Middle frontal gyrus (tissue), 1 donor: ENCODE results near the gene CDAN1.

Experiments
- DNase-seq: peaks from one replicate; pipeline ENCODE4 v3.0.0-alpha.2; 2015; ENCODE audit warnings: low spot score; ENCODE audit errors: extremely low spot score

The CDAN1 gene

DNA sequence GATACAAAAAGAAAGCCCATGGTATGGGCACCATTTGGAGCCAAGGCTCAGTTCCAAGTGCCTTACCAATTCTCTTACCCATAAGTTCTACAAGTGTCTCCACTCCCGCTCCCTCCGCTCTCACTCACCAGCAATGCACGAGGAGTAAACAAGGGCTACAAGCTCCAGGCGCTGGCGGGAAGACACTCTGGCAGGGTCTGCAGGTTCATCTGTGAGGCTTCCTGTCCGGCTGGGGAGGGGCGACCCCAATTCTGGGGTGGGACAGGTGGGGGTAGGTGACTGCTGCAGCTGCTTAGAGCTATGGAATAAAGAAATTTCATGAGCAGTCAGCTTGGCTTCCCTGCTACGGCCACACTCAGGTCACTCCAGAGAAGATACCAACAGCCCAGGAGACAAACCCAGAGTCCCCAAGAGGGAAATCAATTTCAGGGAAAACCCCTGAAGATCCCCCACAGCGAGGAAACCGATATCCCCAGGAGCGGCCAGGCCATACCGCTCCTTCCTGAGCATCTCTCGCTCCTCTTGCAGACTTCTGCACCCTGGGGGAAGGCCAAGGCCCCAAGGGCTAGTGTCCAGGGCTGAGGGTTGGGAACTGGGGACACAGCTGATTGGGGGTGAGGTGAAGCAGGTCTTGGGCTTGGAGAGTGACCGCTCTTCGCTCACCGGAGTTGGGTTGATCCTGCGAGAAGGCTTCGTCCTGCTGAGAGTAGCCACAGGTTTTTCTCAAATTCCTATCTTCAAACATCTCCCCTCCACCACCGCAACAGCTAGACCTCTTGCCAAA, 1.4 kb downstream of the CDAN1 start:
- no peak for DNase-seq

DNA sequence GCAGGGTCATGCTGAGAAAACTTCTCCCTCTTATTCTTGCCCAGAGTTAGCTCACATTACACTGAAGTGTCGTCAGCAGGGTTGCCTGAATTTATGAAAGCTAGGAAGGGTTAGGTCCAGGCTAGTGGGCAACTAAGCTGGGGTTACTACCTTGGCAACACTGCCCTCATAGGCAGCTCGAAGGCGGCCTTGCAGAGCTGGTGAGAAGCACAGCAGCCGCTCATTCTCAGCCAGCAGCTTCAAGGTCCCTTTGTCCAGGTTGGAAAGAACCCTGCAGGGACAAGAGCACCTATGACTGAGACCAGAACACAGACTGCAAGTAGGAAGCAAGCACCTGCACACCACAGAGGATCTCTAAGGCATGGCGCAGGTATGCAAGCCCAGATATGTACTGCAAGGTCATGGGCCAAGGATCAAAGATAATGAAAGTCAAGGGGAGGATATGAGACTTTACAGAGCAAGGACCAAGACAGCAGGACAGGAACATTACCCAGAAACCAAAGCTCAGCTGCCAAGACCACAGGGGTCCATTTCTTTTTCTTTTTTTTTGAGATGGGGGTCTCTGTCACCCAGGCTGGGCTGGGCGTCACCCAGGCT, 2.8 kb downstream of the CDAN1 start:
- no peak for DNase-seq

DNA sequence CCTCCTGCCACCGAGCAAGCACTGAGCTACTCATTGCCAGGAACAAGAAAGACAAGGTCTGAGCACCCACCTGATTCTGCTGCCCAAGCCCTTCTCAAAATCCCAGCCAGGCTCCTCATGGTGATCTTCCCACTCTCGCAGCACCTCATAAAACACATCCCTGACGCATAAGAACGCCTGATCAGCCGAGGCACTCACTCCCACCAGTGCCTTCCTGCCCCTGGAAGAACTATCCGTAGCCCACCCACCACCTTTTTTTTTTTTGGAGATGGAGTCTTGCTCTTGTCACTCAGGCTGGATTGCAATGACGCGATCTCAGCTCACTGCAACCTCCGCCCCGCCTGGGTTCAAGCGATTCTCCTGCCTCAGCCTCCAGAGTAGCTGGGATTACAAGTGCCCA, 3.9 kb downstream of the CDAN1 start:
- DNase-seq: no peak

DNA sequence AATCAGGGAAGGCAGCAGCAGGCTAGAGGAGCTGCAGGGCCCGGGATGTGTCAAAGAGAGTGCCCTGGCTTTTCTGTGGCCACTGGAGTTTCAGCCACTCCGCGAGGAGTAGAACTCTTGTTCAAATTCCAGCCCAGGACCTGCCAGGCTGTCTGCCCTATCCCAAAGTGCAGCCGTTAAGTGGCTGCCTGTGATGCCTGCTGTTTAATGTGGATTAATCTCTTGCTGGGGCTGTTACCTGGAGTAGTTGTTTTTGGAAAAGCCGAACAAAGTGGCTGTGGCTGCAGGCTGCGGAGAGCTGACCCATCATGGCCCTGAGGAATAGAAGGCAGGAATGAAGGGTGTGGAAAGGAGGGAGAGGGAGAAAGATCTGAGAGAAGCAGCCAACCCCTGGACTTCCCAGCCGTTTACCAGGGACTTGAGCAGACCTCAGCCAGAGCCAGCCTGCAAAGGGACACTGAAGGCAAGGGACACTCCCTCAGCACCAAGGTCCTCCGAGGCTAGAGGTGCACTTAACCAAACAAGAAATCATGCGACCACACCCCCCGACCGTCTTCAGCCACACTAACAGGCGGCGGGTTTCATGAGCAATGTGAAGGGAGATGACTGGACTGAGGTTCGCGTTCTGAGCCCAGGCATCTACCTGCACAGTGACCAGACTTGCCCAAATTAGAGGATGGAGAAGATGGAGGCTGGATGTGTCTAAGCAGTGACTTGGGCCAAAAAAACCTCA, 4.7 kb downstream of the CDAN1 start:
- DNase-seq: no peak

DNA sequence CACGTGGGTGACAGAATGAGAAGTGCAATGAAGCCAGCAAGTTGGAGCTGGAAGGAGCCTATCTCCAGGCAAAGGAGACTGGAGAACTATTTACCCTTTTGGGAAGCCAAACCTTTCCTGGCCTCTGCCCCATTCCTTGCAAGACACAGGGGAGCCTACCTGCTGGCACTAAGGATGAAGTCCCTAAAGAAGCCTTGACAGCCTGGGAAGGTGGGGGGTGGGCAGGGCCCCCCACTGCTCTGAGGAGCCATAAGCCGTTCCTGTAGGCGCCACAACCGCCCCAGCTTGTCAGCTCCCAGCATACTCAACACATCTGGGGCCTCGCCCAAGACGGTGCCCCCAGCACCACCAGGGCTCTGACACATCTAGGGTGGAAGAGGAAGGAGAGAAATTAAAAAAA, 5.5 kb downstream of the CDAN1 start:
- DNase-seq: no peak

DNA sequence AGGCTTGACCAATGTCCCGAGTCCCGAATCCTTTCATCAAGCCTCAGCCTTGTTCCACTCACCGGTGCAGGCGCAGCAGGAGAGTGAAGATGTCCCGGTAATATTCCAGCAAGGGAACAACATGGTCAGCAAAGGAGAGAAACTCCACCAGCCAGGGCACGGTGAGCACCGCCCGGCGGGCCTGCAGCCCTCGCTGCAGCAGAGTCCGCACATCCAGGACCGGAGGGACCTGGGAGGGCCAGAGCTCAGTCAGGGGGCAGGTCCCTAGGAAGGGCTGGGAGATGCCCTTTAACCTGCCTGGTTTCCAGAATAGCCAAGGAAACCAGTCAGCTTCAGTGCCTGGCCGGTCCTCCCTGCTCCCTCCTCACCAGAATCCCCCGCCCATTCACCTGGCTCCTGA, 6.4 kb downstream of the CDAN1 start:
- DNase-seq: no peak

DNA sequence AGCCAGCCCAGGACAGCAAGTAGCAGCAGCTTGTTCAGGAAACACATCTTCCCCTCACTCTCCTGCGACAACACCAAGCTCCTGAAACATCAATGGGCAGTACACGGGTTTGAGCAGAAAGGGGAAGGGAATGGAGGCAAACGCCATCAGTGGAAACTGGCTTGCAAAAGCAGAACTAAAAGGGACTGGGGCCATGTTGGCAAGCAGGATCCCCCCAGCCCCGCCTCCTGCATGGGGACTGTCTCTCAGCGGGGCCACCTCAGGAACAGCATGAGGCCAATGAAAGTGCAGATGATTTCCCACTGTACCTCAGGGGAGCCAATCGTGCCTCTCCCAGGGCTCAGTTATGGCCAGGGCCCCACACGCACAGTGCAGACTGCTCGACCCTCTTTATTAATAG, 6.8 kb downstream of the CDAN1 start:
- no peak for DNase-seq

DNA sequence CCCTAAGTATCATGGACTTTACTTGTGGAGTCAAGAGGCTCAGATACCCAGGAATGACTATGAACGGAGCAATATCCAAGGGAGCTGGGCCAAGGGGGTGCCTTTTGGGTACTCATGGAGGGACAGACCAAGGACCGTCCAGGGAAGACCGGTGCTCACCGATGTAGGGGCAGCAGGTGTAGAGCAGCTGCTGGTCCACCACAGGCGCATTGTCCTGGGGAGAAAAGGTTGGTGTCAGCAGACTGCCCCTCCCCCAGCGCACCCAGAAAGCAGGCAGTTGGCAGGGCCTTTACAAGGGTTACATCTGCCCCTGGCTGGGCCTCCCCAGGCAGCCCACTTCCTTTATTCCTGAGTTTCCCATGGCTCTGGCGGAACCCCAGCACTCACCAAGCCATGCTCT, 7.5 kb downstream of the CDAN1 start:
- no peak for DNase-seq

DNA sequence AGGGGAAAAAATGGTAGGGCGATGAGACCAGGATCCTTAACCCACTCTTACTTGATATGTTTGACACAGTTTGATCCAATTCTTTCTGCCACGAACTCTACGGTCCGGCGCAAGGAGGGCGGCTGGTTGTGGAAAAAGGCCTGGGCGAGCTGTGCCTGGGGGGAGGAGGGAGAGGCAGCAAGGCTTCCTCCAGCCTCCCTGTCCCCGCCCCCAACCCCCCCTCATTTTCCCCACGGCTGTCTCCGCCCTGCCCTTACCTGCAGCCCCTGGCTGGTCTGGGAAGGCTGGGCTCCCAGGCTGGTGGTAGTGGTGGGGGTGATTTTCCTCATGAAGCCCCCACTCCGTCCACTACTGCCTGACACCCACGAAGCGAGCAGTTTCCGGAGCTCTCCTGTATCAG, 8.0 kb downstream of the CDAN1 start:
- DNase-seq: no peak

DNA sequence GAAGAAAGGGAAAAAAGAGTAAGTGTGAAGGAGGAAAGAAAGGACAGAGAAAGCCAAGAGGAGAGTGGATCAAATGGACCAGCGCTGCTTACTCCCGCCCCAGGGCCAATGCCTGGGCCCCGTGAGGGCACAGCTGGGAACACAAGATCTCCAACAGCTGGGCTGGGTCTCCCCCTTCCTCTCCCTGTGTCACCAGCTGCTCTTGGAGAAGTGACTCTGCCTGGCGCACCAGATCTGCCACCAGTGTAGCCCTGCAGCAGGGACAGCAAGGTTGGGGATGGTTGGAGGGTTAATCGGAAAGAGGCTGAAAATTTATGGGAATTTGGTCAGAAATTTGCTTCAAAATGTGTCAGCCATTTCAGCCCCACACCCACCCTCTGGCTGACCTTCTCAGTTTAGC, 8.4 kb downstream of the CDAN1 start:
- no peak for DNase-seq

DNA sequence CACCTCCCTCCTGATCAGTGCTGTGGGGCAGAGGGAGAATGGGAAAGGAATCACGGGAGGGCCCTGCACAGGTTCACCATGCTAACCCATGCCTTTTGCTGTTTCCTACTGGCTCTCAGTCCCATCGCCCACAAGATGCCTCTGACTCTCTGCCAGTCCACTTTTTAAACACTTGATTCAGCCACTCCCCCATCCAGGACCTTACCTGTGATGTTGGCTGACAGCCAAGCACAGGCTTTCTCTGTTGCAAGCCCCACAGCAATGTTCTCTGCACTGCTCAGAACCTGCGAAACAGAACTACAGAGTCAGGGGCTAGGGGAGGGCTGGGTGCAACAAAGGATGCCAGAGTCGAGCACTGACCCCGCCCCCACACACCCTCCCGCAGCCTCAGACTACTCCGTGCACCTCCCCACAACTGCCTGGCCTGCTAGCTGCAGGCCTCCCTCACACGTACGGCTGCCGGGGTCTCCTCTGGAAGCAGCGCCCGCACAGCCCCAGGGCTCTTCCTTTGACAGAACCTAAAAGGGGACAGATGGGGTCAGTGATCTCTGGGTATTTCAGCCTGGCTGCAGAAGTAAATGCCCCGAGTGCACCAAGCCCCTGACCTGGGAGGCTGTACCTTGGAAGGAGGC, 9.1 kb downstream of the CDAN1 start:
- DNase-seq: no peak

DNA sequence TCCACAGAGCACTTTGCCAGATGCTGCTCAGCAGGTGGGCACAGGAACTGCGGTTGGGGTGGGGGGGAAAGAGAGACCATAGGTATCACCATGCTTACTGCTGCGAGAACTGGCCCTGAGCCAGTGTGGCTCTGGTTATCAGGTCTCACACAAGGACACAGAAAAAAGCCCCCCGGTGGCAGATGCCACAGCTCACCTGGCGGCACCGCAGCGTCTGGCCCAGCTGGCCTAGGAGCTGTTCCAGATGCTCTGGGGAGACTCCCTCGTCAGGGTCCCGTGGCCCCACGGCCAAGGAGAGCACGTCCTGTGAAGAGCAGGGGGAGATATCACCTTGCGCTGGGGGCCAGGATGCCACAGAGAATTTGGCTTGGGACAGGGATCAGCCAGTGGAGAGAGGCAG, 10.8 kb downstream of the CDAN1 start:
- DNase-seq: no peak

DNA sequence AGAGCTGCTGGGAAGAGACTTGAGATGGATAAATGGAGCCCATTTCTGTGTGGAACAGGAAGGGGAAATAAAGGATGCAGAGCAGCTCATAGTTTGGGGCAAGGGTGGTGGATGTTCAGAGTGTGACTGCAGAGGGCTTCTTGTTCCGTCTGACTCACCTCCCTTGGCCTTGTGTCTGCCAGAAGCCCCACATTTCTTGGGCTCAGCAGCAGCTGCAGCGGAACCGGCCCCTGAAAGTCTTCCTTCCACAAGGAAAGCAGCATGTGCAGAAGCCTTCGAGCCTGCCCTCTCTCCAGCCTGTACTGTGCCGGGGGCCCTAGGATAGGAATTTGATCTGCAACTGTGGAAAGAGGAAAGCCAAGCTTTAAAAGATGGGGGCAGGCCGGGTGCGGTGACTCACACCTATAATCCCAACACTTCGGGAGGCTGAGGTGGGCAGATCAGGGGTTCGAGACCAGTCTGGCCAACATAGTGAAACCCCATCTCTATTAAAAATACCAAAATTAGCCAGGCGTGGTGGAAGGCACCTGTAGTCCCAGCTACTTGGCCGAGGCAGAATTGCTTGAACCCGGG, 11.5 kb downstream of the CDAN1 start:
- DNase-seq: no peak

DNA sequence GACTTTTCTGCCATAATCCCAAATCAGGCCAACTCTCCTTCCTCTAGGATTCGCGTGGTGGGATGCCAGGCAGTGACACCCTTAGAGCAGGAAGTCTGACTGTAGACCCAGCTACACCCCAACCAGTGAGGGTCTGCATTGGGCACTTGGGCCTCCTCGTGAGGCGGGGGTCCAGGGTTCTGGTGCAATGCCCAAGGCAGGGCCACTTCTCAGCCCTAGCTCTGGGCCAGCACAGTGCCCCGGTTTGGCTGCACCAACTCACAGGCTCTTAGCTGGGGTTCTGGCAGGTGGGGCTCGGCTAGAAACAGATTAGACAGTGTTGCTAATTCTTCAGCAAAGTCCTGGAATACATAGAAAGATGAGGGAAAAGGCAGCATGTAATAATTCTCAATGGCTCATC, 12.7 kb downstream of the CDAN1 start:
- no peak for DNase-seq

DNA sequence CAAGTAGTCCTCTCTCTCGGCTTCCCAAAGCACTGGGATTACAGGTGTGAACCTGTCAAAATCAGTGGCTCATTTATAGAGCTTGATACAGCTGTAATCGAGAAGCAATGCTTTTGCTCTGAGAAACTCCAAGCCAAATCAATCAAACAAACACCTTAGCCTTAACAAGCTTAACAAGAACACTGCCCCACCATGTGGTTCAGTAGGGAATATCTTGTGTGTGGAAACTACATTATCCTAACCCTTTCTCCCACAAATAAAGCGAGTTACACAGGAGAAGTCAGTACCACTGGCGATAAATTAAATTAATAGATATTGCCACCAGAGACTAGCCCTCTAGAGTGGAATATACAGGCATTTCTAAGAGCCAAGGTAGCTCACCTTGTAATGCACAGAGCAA, 13.9 kb downstream of the CDAN1 start:
- no peak for DNase-seq

DNA sequence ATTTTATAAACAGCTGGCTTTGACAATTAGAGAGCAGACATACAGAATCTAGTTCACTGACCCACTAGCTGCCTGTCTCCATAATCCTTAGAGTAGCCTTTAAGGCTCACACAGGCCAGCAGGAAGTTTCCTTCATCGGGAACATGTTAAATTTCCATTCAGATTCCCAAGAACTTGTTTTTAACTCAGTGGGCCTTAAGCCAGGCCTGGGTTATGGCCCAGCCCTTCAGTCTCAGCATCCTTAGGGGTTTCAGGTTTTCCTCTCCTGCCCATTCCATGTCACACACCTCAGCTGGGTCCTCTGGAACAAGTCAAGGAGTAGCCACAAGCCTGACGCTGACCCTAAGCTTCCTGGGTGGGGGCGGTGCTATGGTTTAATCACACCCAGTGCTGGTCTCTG, 15.0 kb downstream of the CDAN1 start:
- no peak for DNase-seq

DNA sequence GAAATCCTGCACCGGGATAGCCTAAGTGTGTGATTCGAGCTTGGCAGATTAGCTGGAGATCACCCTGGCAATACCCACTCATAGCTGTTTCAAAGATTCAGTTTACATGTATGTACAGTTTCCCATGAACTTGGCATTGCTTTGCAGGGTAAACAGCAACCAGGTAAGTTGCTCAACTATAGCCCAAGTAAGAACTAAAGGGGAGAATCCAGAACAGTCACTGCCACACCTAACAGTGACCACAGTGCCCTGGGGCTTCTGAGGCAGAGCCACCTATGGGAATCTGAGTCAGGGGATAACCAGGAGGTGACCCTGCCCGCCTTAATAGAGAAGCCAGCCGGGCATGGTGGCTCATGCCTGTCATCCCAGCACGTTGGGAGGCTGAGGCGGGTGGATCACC, 15.9 kb downstream of the CDAN1 start:
- DNase-seq: no peak

DNA sequence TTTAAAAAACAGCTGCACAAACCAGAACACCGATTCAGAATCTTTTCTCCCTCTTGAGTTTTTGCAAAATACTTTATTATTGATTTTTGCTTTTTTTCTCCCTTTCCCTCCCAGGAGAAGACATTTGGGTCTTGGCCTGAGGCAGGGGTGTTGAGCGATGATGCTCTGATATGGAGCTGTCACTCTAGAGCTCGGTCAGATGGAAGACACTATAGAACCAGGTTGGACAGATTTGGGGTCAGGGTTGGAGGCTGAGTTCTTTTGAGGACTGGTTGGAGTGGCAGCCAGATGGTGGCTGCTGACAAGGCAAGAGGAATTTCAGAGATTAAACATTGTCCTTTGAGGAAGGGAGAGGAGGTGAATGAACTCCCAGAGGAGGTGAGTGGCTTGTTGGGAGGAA, 16.9 kb downstream of the CDAN1 start:
- DNase-seq: no peak

DNA sequence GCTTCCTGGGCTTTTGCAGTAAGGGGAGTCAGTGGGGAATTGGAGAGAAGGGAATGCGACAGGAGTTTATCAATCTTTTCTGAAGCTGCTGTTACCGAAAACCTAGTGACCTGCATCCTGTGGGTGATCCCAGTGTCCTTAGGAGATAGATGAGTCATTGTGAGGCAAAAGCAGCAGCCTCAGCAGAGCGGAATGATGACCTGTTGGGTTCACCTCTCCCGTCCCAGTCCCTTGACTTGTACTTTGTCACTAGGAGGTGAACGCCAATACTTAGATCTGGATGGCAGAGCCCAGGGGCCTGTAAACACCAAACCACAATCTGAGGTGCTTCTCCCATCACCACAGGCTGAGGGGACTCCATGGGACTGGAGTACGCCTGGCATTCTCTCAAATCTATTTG, 17.9 kb downstream of the CDAN1 start:
- DNase-seq: no peak

DNA sequence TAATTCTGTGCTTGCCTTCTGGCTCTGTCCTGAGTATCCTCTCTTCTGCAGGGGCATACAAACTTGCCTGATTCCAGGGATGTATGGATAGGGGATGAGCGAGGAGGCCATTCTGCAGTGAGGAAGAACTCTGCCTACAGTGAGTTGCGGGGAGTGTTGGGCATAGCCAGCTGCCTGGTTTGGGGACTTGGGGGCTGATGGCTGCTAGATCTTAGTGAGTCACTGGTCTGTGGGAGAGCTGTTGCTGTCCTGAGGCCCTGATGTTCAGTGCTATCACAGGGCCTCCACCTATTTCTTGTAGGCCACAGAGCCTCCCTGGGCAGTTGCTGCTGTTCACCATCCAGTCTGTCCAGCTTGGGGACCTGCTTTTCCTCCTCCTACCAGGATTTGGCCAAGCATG, 20.3 kb downstream of the CDAN1 start:
- no peak for DNase-seq

DNA sequence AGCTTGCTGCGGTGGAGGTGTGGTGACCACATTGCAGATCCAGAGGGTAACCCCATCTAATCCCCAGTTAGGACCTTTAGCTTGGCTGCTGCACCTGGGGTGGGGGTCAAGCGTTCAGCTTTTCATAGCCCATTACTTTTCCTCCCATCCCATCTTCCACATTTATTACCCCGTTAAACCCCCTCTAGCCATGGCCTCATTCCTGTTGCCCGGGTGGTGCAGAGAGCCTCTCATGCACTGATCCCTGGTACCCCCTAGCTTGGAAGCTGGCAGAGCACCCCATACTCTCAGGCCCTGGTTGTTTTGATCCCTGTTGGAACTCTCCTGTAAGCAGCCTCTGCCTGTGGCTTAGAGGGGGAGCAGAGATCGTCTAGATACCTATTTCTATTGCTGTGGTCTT, 20.8 kb downstream of the CDAN1 start:
- DNase-seq: no peak

DNA sequence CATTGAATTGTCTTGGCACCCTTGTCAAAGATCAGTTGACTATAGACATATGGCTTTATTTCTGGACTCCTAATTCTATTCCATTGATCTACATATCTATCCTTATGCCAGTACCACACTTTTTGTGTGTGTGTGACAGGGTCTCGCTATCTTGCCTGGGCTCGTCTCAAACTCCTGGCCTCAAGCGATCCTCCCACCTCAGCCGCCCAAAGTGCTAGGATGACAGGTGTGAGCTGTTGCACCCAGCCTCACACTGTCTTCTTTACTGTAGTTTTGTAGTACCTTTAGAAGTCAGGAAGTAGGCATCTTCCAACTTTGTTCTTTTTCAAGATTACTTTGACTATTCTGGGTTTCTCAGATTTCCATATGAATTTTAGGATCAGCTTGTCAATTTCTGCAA, 24.3 kb downstream of the CDAN1 start:
- DNase-seq: no peak
